ENCODE results near the gene NIPA2.

Gene NIPA2

GRCh38 chr15:22880068-22880980 is 41.9 kb downstream of the NIPA2 start:
- FAIRE-seq, result no peak

GRCh38 chr15:22880981-22881738 is 42.7 kb downstream of the NIPA2 start:
- FAIRE-seq, result no peak

- no peak for FAIRE-seq
Measured at GRCh38 chr15:22881739-22882440, 43.4 kb downstream of the NIPA2 start.

- FAIRE-seq, result no peak
Measured at GRCh38 chr15:22883196-22883595, 44.7 kb downstream of the NIPA2 start.

GRCh38 chr15:22884344-22884743 is 45.9 kb downstream of the NIPA2 start:
- FAIRE-seq, result no peak

GRCh38 chr15:22885120-22885519 is 46.7 kb downstream of the NIPA2 start:
- no peak for FAIRE-seq

DNA sequence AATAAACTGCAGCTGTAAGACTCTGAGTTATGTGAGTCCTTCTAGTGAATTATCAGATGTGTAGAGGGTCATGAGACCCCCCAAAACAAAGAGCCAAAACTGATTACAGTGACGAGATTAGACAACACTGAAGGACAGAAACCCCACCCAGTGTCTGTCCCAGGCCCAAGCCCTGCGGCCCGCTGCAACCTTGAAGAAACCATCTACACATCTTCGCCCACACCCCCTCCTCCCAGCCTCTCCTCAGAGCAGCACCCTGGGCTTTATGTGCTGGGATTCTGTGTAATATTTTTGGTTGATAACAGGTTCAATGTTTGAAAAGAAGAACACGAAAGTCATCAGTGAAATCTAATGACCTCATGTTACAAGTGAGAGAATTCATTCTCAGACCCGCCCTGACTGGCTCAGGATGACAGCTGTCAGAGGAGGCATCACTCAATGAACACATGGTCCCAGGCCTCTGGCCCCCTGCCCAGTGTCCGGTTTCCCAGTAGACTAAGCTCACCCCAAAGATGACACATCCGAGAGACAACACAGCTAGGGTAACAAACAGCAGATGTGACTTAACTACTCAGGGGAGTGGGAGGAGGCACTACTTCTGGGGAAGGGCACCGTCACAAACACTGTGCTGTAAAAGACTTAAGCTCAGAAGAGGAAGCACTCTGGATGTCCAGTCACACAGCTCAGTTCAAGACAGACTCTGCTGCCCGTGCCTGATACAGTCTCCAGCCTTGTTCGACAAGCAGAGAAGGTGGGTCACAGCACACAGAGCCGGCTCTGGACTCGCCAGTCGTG is 48.9 kb downstream of the NIPA2 start:
- FAIRE-seq, result no peak

DNA sequence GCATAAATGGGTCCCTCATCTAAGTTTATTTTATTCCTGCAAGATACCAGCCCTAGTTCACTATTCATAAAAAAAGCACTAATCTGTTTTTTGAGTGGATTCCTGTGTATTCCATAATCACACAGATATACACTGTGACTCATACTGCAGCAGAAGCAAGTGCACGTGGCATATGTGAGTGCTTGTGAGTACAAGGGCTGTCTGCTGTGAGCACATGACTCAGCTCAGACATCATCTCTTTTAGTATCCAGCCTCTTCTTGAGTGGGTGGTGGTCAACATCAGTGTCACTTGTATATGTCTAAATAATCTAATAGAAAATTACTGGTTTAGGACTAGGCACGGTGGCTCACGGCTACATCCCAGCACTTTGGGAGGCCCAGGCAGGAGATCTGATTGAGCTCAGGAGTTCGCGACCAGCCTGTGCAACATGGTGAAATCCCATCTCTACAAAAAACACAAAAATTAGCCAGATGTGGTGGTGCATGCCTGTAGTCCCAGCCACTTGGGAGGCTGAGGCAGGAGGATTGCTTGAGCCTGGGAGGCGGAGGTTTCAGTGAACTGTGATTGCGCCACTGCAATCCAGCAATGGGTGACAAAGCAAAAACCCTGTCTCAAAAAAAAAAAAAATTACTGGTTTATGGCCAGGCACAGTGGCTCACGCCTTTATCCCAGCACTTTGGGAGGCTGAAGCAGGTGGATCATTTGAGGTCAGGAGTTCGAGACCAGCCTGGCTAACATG is 49.8 kb downstream of the NIPA2 start:
- FAIRE-seq, result no peak

GRCh38 chr15:22889146-22889818 is 50.8 kb downstream of the NIPA2 start:
- no peak for FAIRE-seq

DNA sequence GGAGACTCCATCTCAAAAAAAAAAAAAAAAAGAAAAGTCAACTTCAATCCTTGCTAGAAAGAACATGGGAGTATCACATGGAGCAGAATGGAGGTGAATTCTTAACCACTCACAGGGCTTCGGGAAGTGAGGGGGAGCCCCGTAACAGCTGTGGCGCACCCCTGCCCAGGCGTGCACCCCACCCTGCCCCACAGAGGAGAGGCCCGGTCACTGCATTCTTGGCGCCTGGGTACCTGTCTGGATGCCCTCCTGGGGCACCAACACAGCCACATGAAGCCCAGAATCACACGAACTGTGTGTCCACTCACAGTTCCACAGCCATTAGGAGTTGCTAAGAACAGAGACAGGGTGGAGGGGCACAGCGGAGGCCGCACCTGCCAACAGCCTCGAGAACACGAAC is 51.8 kb downstream of the NIPA2 start:
- FAIRE-seq, result no peak

DNA sequence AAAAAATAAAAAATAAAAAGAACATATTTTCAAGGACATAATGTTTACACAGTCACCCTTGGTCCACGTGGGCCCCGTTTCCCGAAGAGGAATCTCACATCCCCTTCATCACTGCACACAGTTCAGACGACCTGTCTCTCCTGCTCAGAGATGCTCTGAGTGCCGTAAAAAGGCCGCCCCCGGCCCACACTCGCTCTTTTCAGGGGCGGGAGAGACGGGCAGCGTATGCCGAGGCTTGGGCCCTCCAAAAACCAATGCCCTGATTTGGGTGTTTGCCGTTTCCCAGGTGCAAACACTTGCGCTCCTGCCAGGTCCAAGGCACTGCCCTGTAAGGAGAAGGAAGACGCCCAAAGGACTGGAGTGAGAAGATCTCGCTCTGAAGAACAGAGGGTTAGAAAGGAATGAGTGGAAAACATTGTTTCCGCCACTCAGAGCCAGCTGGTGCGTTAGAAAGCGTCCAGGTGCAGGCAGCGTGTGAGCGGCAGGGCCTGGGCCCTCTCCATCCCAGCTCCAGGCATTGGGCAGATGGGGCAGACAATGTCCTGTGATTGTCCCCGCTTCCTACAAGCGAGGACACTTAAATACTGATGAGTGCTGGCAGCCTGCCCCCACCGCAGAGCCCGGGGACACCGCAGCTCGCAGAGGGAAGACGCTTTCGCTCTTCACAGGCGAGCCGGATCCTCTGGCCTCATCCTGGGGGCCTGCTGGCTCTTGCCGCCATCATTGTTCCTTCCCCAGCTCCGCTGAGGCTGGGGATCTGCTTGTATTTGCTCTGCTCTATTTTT is 53.2 kb downstream of the NIPA2 start:
- FAIRE-seq, result no peak

- FAIRE-seq, result no peak
Measured at GRCh38 chr15:22892333-22892732, 53.9 kb downstream of the NIPA2 start.

GRCh38 chr15:22893081-22893480 is 54.6 kb downstream of the NIPA2 start:
- no peak for FAIRE-seq

DNA sequence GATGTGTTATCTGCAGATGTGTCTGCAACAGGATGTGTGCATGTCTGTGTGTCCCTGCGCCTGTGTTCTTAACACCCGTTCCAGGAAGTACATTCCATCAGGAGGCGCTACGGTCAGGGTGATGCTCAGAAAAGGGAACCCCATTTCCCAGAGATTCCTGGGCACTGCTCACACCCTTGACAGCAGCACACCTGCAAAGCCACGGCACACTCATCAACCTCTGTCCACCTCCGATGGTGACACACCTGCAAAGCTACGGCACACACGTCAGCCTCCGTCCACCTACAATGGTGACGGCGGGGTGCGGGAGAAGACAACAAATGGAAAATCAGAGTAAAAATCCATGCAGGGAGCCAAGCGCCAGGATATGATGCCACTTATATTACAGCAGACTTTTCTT is 55.4 kb downstream of the NIPA2 start:
- no peak for FAIRE-seq

DNA sequence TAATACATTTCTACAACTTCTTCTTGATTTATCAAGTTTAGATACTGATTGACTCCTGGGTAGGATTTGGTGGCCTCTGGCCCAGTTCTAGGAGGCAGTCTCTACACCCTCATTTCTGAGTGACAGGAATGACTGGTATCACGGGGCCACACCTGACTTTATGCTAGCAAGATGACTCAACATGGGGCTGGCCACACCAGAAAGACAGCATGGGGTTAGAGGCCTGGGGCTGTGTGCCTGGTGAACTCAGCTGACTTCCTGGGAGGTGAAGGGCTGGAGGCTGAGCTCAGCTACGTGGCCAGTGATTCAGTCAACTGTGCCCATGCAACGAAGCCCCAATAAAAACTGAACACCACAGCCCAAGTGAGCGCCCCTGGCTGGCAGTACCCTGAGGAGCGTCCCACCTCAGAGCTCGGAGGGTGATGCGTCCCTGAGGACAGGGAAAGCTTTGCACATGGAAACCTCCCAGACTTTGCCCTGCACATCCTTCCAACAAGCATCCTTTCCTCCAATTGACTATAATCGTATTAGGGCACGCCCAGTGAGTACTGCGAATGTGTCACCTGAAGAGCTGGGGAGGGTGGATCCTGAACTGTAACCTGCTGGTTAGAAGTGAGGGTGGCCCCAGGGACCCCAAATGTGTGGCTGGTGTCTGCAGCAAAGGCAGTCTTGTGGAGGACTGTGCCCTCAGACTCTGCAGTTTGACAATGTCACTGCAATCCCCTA is 57.2 kb downstream of the NIPA2 start:
- FAIRE-seq, result no peak

DNA sequence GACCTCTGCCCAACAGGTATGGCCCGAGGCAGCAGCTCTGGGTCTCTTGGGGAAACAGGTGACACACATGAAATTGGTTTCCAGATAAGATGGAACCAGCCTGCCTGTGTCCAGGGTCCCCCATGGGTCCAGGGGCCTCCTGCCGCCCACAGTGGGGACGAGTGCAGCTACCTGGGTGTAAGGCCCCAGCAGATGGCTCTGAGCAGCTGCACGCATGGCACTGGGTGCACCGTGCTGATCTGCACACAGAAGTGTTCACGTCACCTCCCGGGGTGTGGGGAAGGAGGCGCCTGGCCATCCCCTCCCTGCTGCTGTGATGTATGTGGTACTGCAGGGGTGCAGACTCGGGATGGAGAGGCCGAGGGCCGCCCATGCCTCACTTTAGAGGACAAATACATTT is 63.6 kb downstream of the NIPA2 start:
- FAIRE-seq, result no peak

GRCh38 chr15:22902578-22902977 is 64.1 kb downstream of the NIPA2 start:
- no peak for FAIRE-seq

GRCh38 chr15:22902981-22903380 is 64.5 kb downstream of the NIPA2 start:
- no peak for FAIRE-seq

DNA sequence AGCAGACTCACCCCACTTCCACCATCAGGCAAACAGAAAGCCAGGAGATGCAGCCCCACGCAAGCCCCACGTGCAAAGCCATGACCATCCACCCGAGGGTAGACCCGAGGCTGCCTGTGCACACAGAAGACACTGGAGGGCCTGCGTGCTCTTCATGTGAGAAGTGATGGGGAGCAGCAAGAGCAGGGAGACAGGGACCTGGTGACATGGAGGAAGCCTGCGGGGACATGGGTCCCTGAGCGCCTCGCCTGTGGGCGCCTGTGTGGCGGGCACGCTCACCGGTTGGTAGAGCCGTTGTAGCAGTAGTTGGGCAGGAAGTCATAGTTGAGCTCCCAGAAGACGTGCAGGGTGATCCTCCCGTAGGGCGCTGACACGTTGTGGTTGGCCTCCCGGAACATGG is 65.0 kb downstream of the NIPA2 start:
- no peak for FAIRE-seq

Data from islet of Langerhans (tissue), 1 donor.